PC-3 (cell line): ENCODE data around the gene SLC2A13.
"Not testable (repeated sequence)": the region's sequence is repeated elsewhere in the genome, so short reads cannot be mapped to it uniquely, and the experiment has no call there.

Experiments
- EZH2 ChIP-seq: fragments of 300-600 bp; sonication (generic); IDR thresholded peaks from one replicate; pipeline ENCODE4 v1.6.1; 2017; ENCODE audit warnings: antibody characterized with exemption, mild to moderate bottlenecking, low read length; ENCODE audit not compliant: unreplicated experiment
- TF ChIP-seq, protein P1 (sequence below): fragments of 300-600 bp; sonication (generic); conservative IDR thresholded peaks from 2 replicates; pipeline ENCODE4 v1.5.1; 2017; ENCODE audit warnings: antibody characterized with exemption, low read depth, mild to moderate bottlenecking, low read length

DNA sequence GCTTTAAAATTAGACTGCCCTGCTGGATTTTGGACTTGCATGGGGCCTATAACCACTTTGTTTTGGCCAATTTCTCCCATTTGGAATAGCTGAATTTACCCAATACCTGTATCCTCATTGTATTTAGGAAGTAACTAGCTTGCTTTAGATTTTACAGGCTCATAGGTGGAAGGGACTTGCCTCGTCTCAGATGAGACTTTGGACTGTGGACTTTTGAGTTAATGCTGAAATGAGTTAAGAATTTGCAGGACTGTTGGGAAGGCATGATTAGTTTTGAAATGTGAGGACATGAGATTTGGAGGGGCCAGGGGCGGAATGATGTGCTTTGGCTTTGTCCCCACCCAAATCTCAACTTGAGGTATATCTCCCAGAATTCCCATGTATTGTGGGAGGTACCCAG lies 320.1 kb downstream of the SLC2A13 start:
- TF ChIP-seq, protein P1, sequence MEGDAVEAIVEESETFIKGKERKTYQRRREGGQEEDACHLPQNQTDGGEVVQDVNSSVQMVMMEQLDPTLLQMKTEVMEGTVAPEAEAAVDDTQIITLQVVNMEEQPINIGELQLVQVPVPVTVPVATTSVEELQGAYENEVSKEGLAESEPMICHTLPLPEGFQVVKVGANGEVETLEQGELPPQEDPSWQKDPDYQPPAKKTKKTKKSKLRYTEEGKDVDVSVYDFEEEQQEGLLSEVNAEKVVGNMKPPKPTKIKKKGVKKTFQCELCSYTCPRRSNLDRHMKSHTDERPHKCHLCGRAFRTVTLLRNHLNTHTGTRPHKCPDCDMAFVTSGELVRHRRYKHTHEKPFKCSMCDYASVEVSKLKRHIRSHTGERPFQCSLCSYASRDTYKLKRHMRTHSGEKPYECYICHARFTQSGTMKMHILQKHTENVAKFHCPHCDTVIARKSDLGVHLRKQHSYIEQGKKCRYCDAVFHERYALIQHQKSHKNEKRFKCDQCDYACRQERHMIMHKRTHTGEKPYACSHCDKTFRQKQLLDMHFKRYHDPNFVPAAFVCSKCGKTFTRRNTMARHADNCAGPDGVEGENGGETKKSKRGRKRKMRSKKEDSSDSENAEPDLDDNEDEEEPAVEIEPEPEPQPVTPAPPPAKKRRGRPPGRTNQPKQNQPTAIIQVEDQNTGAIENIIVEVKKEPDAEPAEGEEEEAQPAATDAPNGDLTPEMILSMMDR = not testable (repeated sequence)
- not testable (repeated sequence) for TF ChIP-seq EZH2
